HG03060 (cell line): Measurements from ENCODE around the gene ADAMTS7.
A peak's percentile ranks its signal among the peaks of the same experiment; 100 is the strongest.
"Not testable (repeated sequence)": the region's sequence is repeated elsewhere in the genome, so short reads cannot be mapped to it uniquely, and the experiment has no call there.

ENCODE experiments used
- ATAC-seq: cut with Tn5 transposase; IDR thresholded peaks from one replicate; pipeline ENCODE4 v1.9.1; 2021; ENCODE audit warnings: low read depth, moderate number of reproducible peaks; ENCODE audit not compliant: unreplicated experiment

Gene ADAMTS7

GRCh38 chr15:78766041-78766440, 45.2 kb downstream of the ADAMTS7 start:
- ATAC-seq, result no peak

GRCh38 chr15:78765154-78765860, 46.0 kb downstream of the ADAMTS7 start:
- ATAC-seq, result not testable (repeated sequence)

GRCh38 chr15:78764340-78765153, 46.7 kb downstream of the ADAMTS7 start:
- not testable (repeated sequence) for ATAC-seq

- ATAC-seq, result no peak
Observed at GRCh38 chr15:78763796-78764241, 47.4 kb downstream of the ADAMTS7 start.

- ATAC-seq, result no peak
Observed at GRCh38 chr15:78762985-78763795, 48.1 kb downstream of the ADAMTS7 start.

- ATAC-seq, result not testable (repeated sequence)
Observed at GRCh38 chr15:78762386-78762961, 48.8 kb downstream of the ADAMTS7 start.

- no peak for ATAC-seq
Observed at GRCh38 chr15:78761891-78762385, 49.3 kb downstream of the ADAMTS7 start.

- ATAC-seq, result not testable (repeated sequence)
Observed at GRCh38 chr15:78761475-78761874, 49.8 kb downstream of the ADAMTS7 start.

GRCh38 chr15:78761020-78761419, 50.2 kb downstream of the ADAMTS7 start:
- ATAC-seq, result no peak

- ATAC-seq, result not testable (repeated sequence)
Observed at GRCh38 chr15:78760091-78760882, 51.0 kb downstream of the ADAMTS7 start.

GRCh38 chr15:78759361-78759998, 51.8 kb downstream of the ADAMTS7 start:
- ATAC-seq, result not testable (repeated sequence)

GRCh38 chr15:78758486-78759200, 52.6 kb downstream of the ADAMTS7 start:
- not testable (repeated sequence) for ATAC-seq

GRCh38 chr15:78758084-78758483, 53.2 kb downstream of the ADAMTS7 start:
- not testable (repeated sequence) for ATAC-seq

GRCh38 chr15:78757636-78757905, 53.7 kb downstream of the ADAMTS7 start:
- ATAC-seq, result no peak

GRCh38 chr15:78756781-78757635, 54.3 kb downstream of the ADAMTS7 start:
- ATAC-seq, result peak; percentile 48

GRCh38 chr15:78755900-78756591, 55.2 kb downstream of the ADAMTS7 start:
- not testable (repeated sequence) for ATAC-seq

GRCh38 chr15:78754637-78755280, 56.5 kb downstream of the ADAMTS7 start:
- ATAC-seq, result not testable (repeated sequence)
